ENCODE data around the gene EIF4G3.
"Not testable (repeated sequence)": the region's sequence is repeated elsewhere in the genome, so short reads cannot be mapped to it uniquely, and the experiment has no call there.

EIF4G3 gene

DNA sequence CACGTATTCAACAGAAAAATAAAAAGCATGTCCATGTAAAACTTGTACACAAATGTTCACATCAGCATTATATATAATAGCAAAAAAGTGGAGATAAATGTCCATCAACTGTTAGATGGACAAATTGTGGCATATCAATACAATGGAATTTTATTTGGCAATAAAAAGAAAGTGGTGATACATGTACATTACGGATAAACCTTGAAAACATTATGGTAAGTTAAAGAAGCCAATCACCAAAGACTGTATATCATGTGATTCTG lies 76.9 kb downstream of the EIF4G3 start:
- no peak for FAIRE-seq

DNA sequence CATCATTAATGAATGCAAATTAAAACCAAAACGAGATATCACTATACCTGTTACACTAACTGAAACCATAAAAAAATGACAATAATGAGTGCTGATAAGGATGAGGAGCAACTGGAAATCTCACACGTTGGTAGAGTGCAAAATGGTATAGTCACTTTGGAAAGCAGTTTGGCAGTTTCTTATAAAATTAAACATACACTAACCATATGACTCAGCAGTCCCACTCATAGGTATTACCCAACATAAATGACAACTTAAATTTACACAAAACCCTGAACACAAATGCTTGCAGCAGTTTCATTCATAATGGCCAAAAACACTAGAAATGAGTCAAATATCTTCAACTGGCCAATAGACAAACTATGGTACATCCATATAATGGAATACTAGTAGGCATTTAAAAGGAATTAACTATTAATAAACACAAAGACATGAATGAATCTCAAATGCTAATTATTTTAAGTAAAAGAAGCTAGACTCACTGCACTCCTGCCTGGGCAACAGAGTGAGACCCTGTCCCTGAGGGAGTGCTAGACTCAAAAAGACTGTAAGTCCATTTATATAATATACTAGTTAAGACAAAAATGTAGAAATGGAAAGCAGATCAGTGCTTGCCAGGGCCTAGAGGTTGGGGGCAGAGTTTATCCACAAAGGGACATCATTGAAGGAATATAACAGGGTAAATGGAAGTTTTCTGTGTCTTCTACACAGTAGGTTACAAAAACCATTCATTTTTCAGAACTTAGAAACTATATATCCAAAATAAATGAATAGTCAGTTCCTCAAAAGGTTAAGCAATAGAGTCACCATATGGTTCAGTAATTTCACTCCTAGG lies 77.4 kb downstream of the EIF4G3 start:
- no peak for FAIRE-seq

DNA sequence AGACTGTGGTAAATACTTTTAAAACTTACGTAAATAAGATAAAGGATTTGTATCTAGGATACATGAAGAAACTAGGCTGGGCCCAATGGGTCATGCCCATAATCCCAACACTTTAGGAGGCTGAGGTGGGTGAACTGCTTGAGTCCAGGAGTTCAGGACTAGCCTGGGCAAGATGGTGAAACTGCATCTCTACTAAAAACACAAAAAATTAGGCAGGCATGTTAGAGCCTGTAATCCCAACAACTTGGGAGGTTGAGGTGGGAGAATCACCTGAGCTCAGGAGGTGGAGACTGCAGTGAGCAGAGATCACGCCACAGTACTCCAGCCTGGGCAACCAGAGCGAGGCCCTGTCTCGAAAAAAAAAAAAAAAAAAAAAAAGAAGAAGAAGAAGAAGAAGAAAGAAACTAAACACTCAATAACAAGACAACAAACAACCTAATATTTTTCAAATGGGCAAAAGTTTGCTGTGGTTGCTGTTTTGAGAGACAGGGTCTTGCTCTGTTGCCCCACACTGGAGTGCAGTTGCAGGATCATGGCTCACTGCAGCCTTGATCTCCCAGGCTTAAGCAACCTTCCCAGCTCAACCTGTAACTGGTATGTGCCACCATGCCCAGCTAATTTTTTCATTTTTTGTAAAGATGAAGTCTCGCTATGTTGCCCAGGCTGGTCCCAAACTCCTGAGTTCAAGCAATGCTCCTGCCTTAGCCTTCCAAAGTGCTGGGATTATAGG lies 78.3 kb downstream of the EIF4G3 start:
- no peak for FAIRE-seq

DNA sequence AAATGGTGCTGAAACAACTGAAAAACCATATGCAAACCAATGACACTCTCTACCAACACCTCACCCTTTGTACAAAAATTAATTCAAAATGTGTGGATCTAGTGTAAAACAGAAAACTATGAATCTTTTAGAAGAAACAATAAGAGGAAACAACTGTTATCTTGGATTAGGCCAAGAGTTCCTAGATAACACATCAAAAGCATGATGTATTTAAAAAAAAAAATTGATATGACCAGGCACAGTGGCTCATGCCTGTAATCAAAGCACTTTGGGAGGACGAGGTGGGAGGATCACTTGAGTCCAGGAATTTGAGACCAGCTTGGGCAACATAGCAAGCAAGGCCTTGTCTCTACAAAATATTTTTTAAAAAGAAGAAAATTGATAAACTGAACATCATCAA lies 79.0 kb downstream of the EIF4G3 start:
- no peak for FAIRE-seq

DNA sequence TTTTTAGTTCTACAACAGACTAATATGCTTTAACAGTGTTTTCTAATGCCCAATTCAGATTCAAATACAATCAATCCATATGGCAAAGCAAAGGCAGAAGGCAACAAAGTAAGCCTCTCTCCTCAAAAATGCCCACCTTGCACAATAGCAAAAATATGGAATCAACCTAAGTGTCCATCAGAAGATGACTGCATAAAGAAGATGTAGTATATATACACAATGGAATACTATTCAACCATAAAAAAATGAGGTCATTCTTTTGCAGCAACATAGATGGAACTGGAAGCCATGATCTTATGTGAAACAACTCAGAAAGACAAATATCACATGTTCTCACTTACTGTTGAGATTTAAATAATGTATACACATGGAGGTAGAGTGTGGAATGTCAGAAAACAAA lies 80.7 kb downstream of the EIF4G3 start:
- FAIRE-seq, result no peak

DNA sequence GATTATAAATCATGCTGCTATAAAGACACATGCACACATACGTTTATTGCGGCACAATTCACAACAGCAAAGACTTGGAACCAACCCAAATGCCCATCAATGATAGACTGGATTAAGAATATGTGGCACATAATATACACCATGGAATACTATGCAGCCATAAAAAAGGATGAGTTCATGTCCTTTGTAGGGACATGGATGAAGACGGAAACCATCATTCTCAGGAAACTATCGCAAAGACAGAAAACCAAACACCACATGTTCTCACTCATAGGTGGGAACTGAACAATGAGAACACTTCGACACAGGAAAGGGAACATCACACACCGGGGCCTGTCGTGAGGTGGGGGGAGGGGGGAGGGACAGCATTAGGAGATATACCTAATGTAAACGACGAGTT lies 82.4 kb downstream of the EIF4G3 start:
- not testable (repeated sequence) for FAIRE-seq

DNA sequence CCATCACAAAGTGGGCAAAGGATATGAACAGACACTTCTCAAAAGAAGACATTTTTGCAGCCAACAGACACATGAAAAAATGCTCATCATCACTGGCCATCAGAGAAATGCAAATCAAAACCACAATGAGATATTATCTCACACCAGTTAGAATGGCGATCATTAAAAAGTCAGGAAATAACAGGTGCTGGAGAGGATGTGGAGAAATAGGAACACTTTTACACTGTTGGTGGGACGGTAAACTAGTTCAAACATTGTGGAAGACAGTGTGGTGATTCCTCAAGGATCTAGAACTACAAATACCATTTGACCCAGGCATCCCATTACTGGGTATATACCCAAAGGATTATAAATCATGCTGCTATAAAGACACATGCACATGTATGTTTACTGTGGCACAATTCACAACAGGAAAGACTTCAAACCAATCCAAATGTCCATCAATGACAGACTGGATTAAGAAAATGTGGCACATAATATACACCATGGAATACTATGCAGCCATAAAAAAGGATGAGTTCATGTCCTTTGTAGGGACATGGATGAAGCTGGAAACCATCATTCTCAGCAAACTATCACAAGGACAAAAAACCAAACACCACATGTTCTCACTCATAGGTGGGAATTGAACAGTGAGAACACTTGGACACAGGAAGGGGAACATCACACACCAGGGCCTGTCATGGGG lies 83.3 kb downstream of the EIF4G3 start:
- not testable (repeated sequence) for FAIRE-seq

DNA sequence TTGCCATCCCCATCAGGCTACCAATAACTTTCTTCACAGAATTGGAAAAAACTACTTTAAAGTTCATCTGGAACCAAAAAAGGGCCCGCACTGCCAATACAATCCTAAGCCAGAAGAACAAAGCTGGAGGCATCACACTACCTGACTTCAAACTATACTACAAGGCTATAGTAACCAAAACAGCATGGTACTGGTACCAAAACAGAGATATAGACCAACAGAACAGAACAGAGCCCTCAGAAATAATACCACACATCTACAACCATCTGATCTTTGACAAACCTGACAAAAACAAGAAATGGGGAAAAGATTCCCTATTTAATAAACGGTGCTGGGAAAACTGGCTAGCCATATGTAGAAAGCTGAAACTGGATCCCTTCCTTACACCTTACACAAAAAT lies 84.2 kb downstream of the EIF4G3 start:
- FAIRE-seq, result not testable (repeated sequence)

DNA sequence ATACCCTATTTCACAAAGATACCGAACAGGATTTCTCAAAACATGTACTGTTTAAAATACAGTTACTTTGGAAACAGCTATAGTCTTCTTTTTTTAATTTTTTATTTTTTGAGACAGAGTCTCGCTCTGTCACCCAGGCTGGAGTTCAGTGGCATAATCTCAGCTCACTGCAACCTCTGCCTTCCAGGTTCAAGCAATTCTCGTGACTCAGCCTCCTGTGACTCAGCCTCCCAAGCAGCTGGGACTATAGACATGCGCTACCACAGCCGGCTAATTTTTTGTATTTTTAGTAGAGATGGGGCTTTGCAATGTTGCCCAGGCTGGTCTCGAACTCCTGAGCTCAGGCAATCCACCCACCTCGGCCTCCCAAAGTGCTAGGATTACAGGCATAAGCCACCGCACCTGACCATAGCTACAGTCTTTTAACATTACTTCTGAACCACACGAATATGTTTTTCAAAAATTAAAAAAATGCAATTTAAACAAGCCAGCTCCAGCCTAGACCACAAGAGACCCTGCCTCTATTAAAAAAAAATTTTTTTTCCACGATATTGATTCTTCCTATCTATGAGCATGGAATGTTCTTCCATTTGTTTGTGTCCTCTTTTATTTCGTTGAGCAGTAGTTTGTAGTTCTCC lies 85.5 kb downstream of the EIF4G3 start:
- FAIRE-seq, result not testable (repeated sequence)

DNA sequence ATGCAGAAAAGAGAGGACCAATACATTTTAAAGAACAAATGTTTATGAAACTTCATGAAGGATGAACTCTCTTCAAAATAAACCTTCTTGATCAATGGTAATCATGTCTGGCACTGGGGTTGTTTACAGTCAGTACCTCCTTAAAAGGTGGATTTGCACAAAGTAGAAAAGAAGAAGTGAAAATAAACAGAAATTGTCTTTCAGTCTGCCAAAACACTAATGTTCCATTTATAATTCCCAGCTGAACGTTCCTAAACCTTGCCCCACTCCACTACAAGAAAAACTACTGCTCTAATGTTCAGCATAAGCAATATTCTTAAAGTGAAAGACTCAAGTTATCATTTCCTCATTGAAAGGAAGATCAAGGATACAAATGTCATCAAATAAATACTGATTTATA lies 86.2 kb downstream of the EIF4G3 start:
- FAIRE-seq, result no peak

DNA sequence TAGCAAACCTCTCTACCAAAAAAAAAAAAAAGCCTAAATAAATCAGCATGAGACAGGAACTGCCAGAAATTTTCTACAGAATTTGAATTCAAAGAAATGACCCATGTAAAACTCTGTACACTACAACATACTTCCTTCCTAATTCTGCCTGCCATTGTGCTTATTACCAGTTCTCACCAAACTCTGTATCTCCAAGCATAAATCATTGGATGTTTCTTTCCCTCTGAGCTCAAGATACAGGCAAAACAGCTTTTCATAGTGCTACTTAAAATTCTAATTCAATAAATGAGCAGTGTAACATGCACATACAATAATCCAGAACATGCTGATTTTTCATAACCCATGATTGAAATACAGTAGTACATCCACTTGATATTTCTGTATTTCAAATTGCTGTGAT lies 87.0 kb downstream of the EIF4G3 start:
- no peak for FAIRE-seq

DNA sequence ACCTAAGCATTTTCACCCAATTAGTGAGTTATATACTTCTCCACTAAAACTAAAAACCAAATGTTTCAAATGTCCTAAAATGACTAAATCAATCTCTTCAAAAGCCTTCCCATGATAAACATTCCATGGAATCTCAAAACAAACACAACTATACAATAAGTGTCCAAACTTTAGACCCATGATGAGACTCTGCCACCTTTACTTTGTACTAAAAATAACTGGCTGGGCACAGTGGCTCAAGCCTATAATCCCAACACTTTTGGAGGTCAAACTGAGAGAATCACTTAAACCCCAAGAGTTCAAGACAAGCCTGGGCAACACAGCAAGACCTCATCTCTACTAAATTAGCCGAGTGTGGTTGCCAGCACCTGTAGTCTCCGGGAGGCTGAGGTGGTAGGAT lies 87.4 kb downstream of the EIF4G3 start:
- FAIRE-seq, result no peak

DNA sequence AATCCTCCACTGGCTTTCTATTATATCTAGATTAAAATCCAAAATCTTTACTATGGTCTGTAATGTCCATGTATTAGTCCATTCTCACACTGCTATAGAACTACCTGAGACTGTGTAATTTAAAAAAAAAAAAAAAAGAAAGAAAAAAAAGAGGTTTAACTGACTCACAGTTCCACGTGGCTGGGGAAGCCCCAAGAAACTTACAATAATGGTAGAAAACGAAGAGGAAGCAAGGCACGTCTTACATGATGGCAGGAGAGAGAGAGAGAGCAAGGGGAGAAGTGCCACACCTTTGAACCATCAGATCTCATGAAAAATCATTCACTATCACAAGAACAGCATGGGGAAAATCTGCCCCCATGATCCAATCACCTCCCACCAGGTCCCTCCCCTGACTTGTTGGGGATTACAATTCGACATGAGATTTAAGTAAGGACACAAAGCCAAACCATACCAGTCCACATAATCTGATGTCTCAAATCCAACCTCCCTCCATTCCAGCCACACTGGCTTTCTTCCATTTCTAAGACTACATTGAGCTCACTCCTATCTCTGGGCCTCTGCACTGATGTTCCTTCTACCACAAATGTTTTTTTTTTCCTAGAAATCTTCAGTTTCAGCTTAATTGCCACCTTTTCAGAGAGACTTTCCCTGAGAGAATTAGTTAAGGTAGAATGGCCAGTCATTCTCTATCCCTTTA lies 92.4 kb downstream of the EIF4G3 start:
- FAIRE-seq, result no peak

DNA sequence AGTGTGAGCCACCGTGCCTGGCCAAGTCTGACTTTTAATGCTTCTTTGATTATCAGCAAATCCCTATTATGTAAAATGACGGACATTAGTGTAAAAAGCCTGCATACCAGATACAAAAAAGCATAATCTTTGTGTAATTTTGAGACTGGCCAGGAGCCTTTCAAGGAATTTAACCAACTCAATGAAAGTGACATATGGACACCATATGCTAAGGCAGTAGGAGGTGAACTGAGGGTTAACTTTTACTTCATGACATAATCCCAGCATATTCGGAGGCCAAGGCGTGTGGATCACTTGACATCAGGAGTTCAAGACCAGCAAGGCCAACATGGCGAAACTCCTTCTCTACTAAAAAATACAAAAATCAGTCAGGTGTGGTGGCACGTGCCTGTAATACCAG lies 94.6 kb downstream of the EIF4G3 start:
- no peak for FAIRE-seq

DNA sequence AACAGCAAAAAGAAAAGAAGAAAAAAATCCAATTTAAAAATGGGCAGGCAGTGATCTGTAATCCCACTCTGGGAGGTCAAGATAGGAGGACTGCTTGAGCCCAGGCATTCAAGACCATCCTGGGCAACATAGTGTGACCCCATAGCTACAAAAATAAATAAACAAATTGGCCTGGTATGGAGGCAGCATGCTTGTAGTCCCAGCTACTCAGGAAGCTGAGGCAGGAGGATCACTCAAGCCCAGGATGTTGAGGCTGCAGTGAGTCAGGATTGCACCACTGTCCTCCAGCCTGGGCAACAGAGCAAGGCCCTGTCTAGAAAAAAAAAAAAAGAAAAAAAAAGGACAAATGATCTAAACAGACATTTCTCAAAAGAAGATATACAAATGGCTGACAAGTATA lies 99.6 kb downstream of the EIF4G3 start:
- no peak for FAIRE-seq

DNA sequence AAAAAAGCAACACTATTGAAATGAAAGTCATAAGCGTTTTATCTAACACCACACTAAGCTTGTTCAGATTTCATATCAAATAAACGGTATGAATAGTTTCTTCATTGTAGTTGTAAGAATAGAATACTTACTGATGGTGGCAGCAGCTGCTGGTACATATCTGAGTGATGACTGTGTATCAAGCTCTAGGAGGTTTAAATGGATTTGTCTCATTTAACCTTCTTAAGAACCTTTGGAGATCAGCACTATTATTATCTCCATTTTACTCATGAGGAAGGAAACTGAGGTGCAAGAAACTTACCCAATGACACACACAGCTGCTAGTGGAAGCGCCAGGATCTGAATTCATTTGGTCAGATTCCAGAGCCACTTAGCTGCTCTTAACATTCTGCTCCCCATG lies 104.0 kb downstream of the EIF4G3 start:
- FAIRE-seq, result no peak

DNA sequence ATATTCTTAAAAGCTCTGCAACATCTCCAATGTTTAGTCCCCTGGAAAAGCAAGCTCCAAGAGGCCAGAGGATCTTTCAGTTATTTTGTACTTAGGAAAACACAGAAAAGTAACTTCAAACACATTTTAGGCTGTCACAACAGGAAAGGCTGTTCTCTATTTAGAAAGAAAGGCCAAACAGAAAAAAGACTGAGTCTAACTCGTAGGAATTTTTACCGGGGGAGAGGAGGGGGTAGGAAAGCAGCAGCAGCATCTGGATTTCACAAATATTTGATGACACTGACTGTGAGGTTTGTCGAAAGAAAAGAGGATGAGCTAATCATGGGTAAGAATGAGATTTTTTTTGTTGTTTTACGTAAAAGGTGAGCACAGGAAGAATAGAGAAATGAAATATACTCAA lies 107.1 kb downstream of the EIF4G3 start:
- FAIRE-seq, result no peak

DNA sequence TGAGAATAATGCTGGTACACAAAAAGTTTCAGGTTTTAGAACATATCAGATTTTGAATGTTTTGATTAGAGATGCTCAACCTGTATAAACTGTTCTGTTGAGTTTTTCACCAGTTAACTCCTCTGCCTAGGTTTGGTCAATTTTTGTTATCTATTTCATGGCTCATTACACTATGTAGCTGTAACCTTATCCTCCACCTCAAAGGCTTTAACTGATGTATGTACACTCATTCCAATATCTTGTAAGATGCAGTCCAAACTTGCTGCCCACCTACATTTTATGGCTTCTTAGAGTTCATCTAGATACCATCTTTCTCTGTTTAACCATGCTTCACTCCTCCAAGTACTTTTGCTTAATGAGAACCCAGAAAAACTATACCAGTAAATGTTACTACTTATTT lies 107.8 kb downstream of the EIF4G3 start:
- FAIRE-seq, result no peak

DNA sequence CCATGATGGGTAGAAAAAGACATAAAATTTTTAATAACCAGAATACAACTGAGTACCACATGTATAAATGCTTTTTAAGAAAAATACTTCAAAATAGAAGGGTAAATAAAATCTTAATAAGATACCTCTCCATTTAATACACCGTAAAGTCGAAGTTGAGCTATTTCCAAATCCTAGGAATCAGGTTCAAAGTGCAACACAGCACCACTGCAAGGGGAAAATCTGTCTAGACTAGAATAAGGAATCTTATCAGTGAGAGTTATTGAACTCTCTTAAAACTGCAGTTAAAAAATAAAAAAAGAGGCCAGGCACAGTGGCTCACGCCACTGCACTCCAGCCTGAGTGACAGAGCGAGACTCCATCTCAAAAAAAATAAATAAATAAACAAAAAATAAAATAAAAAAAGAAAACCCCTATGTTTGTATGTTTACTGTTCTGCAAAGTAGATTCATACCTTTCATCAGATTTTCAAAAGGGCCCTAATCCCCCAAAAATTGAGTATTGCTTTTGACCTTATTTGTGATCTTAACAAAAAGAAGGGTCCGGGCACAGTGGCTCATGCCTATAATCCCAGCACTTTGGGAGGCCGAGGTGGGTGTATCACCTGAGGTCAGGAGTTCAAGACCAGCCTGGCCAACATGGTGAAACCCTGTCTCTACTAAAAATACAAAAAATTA lies 109.0 kb downstream of the EIF4G3 start:
- no peak for FAIRE-seq

DNA sequence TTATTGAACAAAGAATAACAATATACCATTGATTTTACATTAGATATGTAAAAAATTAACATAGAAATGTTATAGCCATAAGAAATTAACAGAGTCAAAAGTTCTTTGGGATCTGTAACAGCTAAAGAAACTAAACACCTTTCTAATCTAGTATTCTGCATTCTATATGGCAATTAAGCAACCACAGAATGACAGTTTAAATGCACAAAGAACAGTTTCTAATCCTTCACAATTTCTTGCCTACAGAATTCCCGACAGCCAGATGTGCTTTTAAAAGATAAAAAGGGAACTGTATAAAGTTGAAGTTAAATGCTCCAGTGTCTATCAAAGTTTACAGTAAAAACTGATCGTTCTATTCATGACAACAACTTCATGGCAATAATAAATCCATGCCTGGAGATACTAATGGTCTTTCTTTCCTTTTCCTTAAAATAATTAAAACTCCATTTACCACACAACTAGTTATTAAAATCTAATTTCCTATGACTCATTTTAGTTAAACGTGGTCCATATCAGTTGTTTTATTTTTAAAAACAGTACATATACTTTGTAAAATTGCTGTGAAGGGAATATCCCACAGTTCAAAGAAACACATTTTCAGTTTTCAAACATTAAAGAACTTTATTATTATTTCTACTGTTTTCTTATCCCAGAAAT lies 110.2 kb downstream of the EIF4G3 start:
- peak; percentile 53 for FAIRE-seq

DNA sequence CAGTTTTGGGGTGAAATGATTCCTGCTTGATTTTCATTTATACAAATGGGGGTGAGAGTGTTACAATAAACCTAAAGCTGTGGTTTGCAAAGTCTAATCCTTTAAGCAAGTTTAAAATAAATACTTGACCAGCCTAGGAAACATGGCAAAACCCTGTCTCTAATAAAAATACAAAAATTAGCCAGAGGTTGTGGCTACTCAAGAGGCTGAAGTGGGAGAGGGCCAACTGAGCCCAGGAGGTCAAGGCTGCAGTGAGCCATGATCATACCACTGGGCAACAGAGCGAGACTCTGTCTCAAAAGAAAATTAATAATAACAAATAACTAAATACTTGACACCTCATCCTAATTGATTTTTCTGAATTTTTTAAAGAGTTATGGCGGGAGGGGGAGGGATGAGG lies 110.8 kb downstream of the EIF4G3 start:
- no peak for FAIRE-seq

DNA sequence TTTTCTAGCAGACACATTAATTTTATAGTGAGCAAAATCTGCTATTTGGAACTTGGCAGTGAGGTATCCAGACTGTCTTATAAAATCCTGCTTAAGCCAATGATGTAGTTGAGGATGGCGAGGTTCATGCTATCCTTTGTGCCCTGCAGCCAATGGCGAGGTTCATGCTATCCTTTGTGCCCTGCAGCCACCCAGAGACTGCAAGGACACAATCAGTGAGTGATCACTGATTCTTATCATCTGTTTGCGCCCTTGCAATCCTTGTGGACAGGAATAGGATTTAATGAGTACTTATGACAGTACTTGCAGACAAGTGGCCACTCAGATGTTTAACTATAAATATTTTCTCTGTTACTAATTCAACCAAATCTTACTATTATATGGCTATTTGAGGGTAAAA lies 112.6 kb downstream of the EIF4G3 start:
- no peak for FAIRE-seq

Data from TTC549 (cell line).